GM12892 (cell line): ENCODE measurements around the gene CORO1C.

Experiments
- POLR2A ChIP-seq: IDR thresholded peaks from 2 replicates; pipeline ENCODE4 v1.6.1; 2011; ENCODE audit warnings: low read depth, low read length, control low read depth
- TAF1 ChIP-seq: IDR thresholded peaks from 2 replicates; pipeline ENCODE4 v1.6.1; 2011; ENCODE audit warnings: low read depth, mild to moderate bottlenecking, control low read depth, low read length, borderline replicate concordance

DNA sequence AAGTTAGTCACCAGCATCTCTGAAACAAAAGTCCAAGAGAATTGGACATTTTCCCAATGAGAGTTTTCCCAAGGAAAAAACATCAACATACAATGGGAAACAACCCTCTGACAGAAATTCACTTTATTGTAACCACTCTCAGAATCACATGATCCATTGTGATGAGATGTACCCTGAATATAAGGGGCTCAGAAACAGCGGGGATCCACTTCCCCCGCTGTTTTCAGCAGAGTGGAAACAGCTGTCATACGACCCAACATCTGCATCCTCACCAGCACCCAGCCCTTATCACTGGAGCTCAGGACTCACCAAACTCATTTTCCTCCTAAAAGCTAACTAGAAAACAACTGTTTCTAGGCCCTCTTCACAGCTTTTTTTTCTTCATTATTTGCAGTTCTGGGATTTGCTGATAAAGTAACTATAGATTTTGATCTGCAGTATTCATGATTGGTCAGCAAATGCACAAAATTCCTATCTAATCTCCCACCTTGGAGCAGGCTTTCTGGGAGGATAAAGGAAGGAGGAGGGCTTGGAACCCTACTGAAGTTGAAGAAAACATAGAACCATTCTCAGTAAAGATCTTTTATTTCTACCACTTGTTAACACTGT, 31.3 kb downstream of the CORO1C start:
- TF ChIP-seq POLR2A = no peak
- TF ChIP-seq TAF1 = no peak
